LNCAP (cell line): ENCODE data around the gene ZFPM1.

ENCODE experiments used
- CTCF ChIP-seq: fragments of 450-650 bp; IDR thresholded peaks from 2 replicates; pipeline ENCODE4 v1.5.1; 2017; ENCODE audit warnings: mild to moderate bottlenecking

ZFPM1 gene

DNA sequence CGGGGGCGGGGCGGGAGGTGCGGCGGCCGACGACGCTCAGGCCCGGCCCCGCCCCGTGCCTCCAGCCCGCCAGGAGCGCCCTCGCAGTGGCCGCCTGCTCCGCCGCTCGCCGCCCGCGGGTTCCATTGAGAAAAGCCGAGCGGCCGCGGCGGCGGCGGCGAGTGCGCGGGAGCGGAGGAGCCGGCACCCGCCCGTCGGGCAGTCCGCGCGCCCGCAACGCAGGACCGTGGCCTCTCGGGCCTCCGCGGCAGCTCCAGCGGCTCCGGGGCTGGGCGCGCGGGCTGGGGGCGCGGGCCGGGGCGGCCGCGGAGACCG lies at the start of gene ZFPM1:
Gene ZFPM1 (plus strand): TSS at position 64 of the 315 bp plus-strand sequence. CDS start 359 bp downstream, outside the sequence.
- no peak for TF ChIP-seq CTCF

DNA sequence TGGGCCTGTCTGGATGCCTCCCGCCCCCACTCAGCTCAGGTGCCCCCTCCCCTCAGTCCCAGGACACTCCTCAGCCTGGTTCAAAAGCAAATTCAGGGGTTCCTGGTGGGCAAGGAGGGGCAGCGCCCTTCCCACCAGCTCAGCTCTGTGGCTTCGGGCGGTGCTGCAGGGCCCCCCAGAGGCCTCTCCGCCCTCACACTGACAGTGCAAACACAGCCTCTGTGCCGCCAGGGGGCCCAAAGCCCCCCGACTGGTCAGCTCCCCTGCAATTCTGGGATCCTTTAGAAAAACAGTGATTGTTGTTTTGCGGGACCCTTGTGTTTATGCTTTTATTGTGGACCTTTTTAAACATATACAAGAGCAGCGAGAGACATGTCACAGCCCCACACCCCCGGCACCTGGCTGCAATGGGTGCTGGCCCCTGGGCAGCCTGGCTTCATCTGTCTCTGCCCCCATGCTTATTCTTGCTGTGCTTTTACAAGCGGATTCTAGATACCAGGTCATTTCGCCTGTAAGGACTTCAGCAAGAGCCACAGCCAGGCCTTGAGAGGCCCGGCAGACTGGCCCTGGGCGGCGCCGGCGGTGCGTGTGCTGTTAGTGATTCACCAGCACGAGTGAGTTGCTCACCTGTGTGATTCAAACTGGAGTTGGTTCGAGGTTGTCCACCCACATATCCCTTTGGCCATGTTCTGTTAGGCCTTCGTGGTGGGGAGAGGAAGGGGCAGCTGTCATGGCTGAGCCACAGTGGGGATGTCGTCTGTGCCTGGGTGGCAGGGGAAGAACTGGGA lies 49.1 kb upstream of the ZFPM1 start:
- no peak for TF ChIP-seq CTCF

- TF ChIP-seq CTCF = no peak
Observed at GRCh38 chr16:88404769-88405168, 48.3 kb upstream of the ZFPM1 start.

- TF ChIP-seq CTCF = no peak
Observed at GRCh38 chr16:88405216-88406060, 47.6 kb upstream of the ZFPM1 start.

DNA sequence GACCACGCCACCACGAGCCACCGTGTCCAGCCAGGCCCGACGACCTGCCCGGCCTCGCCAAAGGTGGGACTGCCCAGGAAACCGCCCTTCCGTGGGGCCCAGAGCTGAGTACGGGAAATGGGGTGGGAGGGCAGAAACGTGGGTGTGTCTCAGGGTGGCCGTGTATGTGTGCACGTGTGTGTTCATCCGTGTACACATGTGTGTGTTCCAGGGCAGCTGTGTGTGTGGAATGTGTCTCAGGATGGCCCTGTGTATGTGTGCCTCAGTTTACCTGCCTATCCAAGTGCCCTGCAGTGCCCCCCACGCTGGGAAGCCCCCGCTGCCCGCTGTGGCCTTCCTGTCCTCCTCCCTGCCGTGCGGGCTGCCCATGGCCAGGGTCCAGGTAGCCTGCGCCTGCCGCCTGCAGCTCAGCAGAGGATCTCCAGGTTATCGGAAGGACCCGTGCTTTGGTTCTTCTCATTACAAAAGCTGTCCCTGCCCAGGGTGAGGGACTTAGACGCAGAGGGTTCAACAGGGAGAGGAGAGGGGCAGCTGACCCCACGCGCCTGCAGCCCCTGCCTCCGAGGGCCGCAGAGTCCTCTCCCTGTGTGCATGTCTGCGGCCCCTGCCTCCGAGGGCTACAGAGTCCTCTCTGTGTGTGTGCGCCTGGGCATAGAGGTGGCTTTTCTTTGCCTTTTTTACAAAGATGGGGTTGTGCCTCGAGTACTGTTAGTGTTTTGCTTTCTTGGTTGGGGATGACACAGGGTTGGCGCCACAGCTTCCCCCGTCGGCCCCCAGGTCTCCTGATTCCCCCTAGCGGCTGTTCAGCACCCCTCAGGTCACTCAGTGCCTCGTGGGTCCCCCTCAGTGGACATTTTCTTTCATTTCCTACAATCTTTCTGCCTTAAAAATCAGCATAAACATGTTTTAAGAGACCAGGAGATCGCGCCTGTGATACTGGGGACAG lies 46.7 kb upstream of the ZFPM1 start:
- no peak; the same call in 1 of the 2 replicates for TF ChIP-seq CTCF

- no peak for TF ChIP-seq CTCF
Observed at GRCh38 chr16:88407042-88407420, 46.0 kb upstream of the ZFPM1 start.

- no peak for TF ChIP-seq CTCF
Observed at GRCh38 chr16:88407807-88408206, 45.3 kb upstream of the ZFPM1 start.
